IMR-90 (cell line): ENCODE measurements around the gene ATP10A. TPM values are rescaled to one million over a fixed set of nuclear protein-coding genes. Genes with fewer than 3 reads are reported as not detected.

Source experiments
- ATAC-seq: fragments of 200-7000 bp; cut with Tn5 transposase; 2 replicates; pipeline ENCODE4 v1.9.1; 2020; ENCODE audit warnings: low read depth, mild to moderate bottlenecking, moderate library complexity
- BruUV-seq: library from RNA; stranded (reverse); fragments of 400-500 nt; replicated peaks from 2 replicates; lab custom pipeline; 2021; lab: Mats Ljungman, UMichigan
- CTCF ChIA-PET: fragments of 300-600 bp; formaldehyde crosslinking; extraction: SDS; loops from one replicate; lab custom pipeline; 2021; ENCODE audit warnings: antibody characterized with exemption; lab: Yijun Ruan, JAX
- POLR2A ChIA-PET: fragments of 300-600 bp; sonication (Branson Sonifier 250); formaldehyde crosslinking; loops from one replicate; lab custom pipeline; 2022; ENCODE audit warnings: antibody characterized with exemption; ENCODE audit not compliant: unreplicated experiment; lab: Charles Lee
- DNase-seq: peaks from one replicate; pipeline ENCODE4 v3.0.0; 2013
- H2AFZ ChIP-seq: replicated peaks from 2 replicates; pipeline ENCODE3; 2013; ENCODE audit warnings: low read length, mild to moderate bottlenecking; ENCODE audit not compliant: poor library complexity
- H2AK5ac ChIP-seq: 2 replicates; pipeline ENCODE4 v1.6.1; 2013; ENCODE audit warnings: low read depth, low read length, inconsistent platforms
- H2AK9ac ChIP-seq: replicated peaks from 2 replicates; pipeline ENCODE3; 2013; ENCODE audit warnings: mild to moderate bottlenecking, low read depth, low read length, moderate library complexity; ENCODE audit not compliant: poor library complexity
- H2BK120ac ChIP-seq: 2 replicates; pipeline ENCODE4 v1.6.1; 2013; ENCODE audit warnings: low read depth, low read length, inconsistent platforms
- H2BK15ac ChIP-seq: 3 replicates; pipeline ENCODE4 v1.6.1; 2013; ENCODE audit warnings: low read depth, low read length, inconsistent platforms
- H2BK20ac ChIP-seq: 2 replicates; pipeline ENCODE4 v1.6.1; 2013; ENCODE audit warnings: low read depth, mild to moderate bottlenecking, inconsistent platforms, low read length, moderate library complexity
- H2BK5ac ChIP-seq: 2 replicates; pipeline ENCODE4 v1.6.1; 2013; ENCODE audit warnings: mild to moderate bottlenecking, low read depth, low read length, inconsistent platforms; ENCODE audit not compliant: poor library complexity, severe bottlenecking
- H3K14ac ChIP-seq: replicated peaks from 2 replicates; pipeline ENCODE4 v1.6.1; 2013; ENCODE audit warnings: low read depth, low read length, inconsistent platforms
- H3K18ac ChIP-seq: 2 replicates; pipeline ENCODE4 v1.6.1; 2013; ENCODE audit warnings: low read depth, low read length, control low read depth
- H3K23ac ChIP-seq: 2 replicates; pipeline ENCODE4 v1.6.1; 2013; ENCODE audit warnings: low read depth, low read length, inconsistent platforms
- H3K27ac ChIP-seq: 2 replicates; pipeline ENCODE4 v1.5.1; 2013; ENCODE audit warnings: mild to moderate bottlenecking, control low read depth, low read length; ENCODE audit not compliant: insufficient read depth
- H3K27me3 ChIP-seq: 2 replicates; pipeline ENCODE4 v1.6.1; 2013; ENCODE audit warnings: low read length; ENCODE audit not compliant: control insufficient read depth, insufficient read depth
- H3K36me3 ChIP-seq: 2 replicates; pipeline ENCODE4 v1.6.1; 2013; ENCODE audit warnings: low read length, mixed read lengths; ENCODE audit not compliant: control insufficient read depth, insufficient read depth
- H3K4ac ChIP-seq: 2 replicates; pipeline ENCODE4 v1.6.1; 2013; ENCODE audit warnings: low read depth, low read length, inconsistent platforms
- H3K4me1 ChIP-seq: 2 replicates; pipeline ENCODE4 v1.6.1; 2013; ENCODE audit warnings: low read length, mixed read lengths; ENCODE audit not compliant: control insufficient read depth, insufficient read depth
- H3K4me2 ChIP-seq: 2 replicates; pipeline ENCODE4 v1.6.1; 2013; ENCODE audit warnings: low read depth, mild to moderate bottlenecking, control low read depth, low read length, moderate library complexity
- H3K4me3 ChIP-seq: 2 replicates; pipeline ENCODE4 v1.5.1; 2013; ENCODE audit warnings: low read depth, mild to moderate bottlenecking, control low read depth, low read length, moderate library complexity; ENCODE audit not compliant: insufficient read depth
- H3K56ac ChIP-seq: 2 replicates; pipeline ENCODE4 v1.6.1; 2013; ENCODE audit warnings: low read length, inconsistent platforms; ENCODE audit not compliant: insufficient read depth; ENCODE audit errors: extremely low read depth
- H3K79me1 ChIP-seq, 2 experiments: 2 replicates each; pipeline ENCODE4 v1.6.1; 2013; ENCODE audit warnings: low read length in 2 of 2, inconsistent platforms in 1 of 2, low read depth in 1 of 2
- H3K9ac ChIP-seq: 2 replicates; pipeline ENCODE4 v1.6.1; 2013; ENCODE audit warnings: low read depth, low read length, control low read depth
- H3K9me1 ChIP-seq: 2 replicates; pipeline ENCODE4 v1.6.1; 2013; ENCODE audit warnings: low read length, inconsistent platforms; ENCODE audit not compliant: insufficient read depth
- H3K9me3 ChIP-seq: 2 replicates; pipeline ENCODE4 v1.6.1; 2013; ENCODE audit warnings: low read length; ENCODE audit not compliant: control insufficient read depth, insufficient read depth
- H4K20me1 ChIP-seq: 2 replicates; pipeline ENCODE4 v1.6.1; 2013; ENCODE audit warnings: low read length, inconsistent platforms; ENCODE audit not compliant: insufficient read depth
- H4K5ac ChIP-seq: 2 replicates; pipeline ENCODE4 v1.6.1; 2013; ENCODE audit warnings: mild to moderate bottlenecking, low read depth, low read length, control low read depth
- H4K8ac ChIP-seq, 2 experiments: 2 replicates each; pipeline ENCODE4 v1.6.1; 2013; ENCODE audit warnings: low read depth in 2 of 2, low read length in 2 of 2, control low read depth in 1 of 2, inconsistent platforms in 1 of 2
- H4K91ac ChIP-seq: 2 replicates; pipeline ENCODE4 v1.6.1; 2013; ENCODE audit warnings: low read depth, low read length, inconsistent platforms; ENCODE audit not compliant: insufficient read depth
- BHLHE40 ChIP-seq: fragments of 150-350 bp; IDR thresholded peaks from 2 replicates; pipeline ENCODE4 v1.6.1; 2016; ENCODE audit warnings: mild to moderate bottlenecking, low read depth, low read length
- CEBPB ChIP-seq: IDR thresholded peaks from 2 replicates; pipeline ENCODE4 v1.6.1; 2012; ENCODE audit warnings: low read depth, low read length, improper control_type of control experiment
- CHD1 ChIP-seq: IDR thresholded peaks from 2 replicates; pipeline ENCODE4 v1.6.1; 2012; ENCODE audit warnings: low read depth, low read length, improper control_type of control experiment
- FOS ChIP-seq: fragments of 150-350 bp; IDR thresholded peaks from 2 replicates; pipeline ENCODE4 v1.6.1; 2016; ENCODE audit warnings: low read depth, low read length
- RAD21 ChIP-seq: IDR thresholded peaks from 2 replicates; pipeline ENCODE4 v1.6.1; 2012; ENCODE audit warnings: low read length, improper control_type of control experiment
- WGBS, 2 experiments: methylation state at CpG; one replicate each; pipeline versions ENCODE4 v1.1.5 to v1.1.7; 2013; ENCODE audit warnings: missing lambda C conversion rate in 2 of 2; ENCODE audit not compliant: insufficient read length in 1 of 2; ENCODE audit errors: extremely low coverage in 2 of 2; 5-methylcytosine and 5-hydroxymethylcytosine counted together
- dilution Hi-C: fragments of 300-500 bp; cut with HindIII; formaldehyde crosslinking; loops from one replicate; pipeline ENCODE4 v1.14.3; 2018; ENCODE audit warnings: low sequenced_read_pairs; ENCODE audit not compliant: unreplicated experiment
- in situ Hi-C: fragments of 300-500 bp; cut with MboI; formaldehyde crosslinking; loops from 3 replicates; pipeline ENCODE4 v1.14.3; 2019; ENCODE audit warnings: low sequenced_read_pairs, inconsistent platforms, mixed read lengths
- intact Hi-C: fragments of 100-400 bp; cut with micrococcal nuclease; formaldehyde crosslinking; loops from 2 replicates; pipeline ENCODE4 v1.10.0; 2022
- polyA plus RNA-seq, 3 experiments: library from polyadenylated mRNA; depleted of rRNA; stranded (reverse); fragments of >200 nt; gene quantifications; 2 replicates each; pipeline ENCODE4 v1.2.3, GENCODE V29; 2012; ENCODE audit warnings: low replicate concordance in 1 of 3
- total RNA-seq: library from RNA; depleted of rRNA; stranded (reverse); fragments of >200 nt; gene quantifications from 2 replicates; pipeline ENCODE4 v1.2.3, GENCODE V29; 2012

Gene ATP10A
- total and polyA plus RNA-seq, 2 of the 4 experiments (the other 2 are of a cell fraction) = 13.8 to 16.0 TPM

- no TSS peak for BruUV-seq
- ChIA-PET CTCF (interaction anchor here (0.6 to 1.1 kb wide), 3 partner anchors 72 to 113 kb away, joined by 3 to 7 read pairs (median 3); no protein-coding TSS in a partner anchor), POLR2A (interaction anchor here (0.9 kb wide), 1 partner anchor 112 kb away, joined by 3 read pairs; no protein-coding TSS in a partner anchor)
- dilution Hi-C loops (no loop called here), in situ Hi-C loops (no loop called here), intact Hi-C loops (loop anchor here (5.0 kb wide), 3 partner anchors 71 to 169 kb away; no protein-coding TSS in a partner anchor)
- Histone ChIP-seq H4K5ac (no peak overlapping the region), H3K9ac (no peak overlapping the region; the same call in 1 of the 2 replicates), H3K79me1 (peaks cover 17 to 77% of the 10 kb centered on the region in 2 experiments; a peak in 3 of 4 replicates), H2BK120ac (peak overlapping the region; percentile 24; the same call in 1 of the 2 replicates), H3K4me1 (peaks cover 22% of the 10 kb centered on the region), H3K23ac (peak overlapping the region; percentile 81), H3K4me3 (peak overlapping the region; percentile 84; the same call in 1 of the 2 replicates), H2BK20ac (no peak overlapping the region), H3K9me3 (no peaks in the 10 kb centered on the region), H3K27ac (no peak overlapping the region), H2AFZ (peak overlapping the region; percentile 35), H2AK5ac (peak overlapping the region; percentile 64; the same call in 1 of the 2 replicates), H4K8ac (peak overlapping the region in 1 of 2 experiments; percentile 7; a peak in 1 of 4 replicates), H3K4me2 (peak overlapping the region; percentile 81), H2AK9ac (peak overlapping the region; percentile 91), H3K18ac (no peak overlapping the region), H3K56ac (no peak overlapping the region), H3K9me1 (peaks cover 28% of the 10 kb centered on the region), H3K4ac (peak overlapping the region; percentile 86), H3K14ac (peak overlapping the region; percentile 65), H2BK15ac (peak overlapping the region; percentile 15; the same call in 1 of the 3 replicates), H3K36me3 (peaks cover 1% of the 10 kb centered on the region; the same call in 1 of the 2 replicates), H4K20me1 (peaks cover 11% of the 10 kb centered on the region; the same call in 1 of the 2 replicates), H4K91ac (peak overlapping the region; percentile 49), H2BK5ac (peak overlapping the region; percentile 4), H3K27me3 (no peaks in the 10 kb centered on the region)
- no peak for TF ChIP-seq FOS
- no peak for TF ChIP-seq RAD21
- TF ChIP-seq CEBPB = no peak
- no peak for TF ChIP-seq CHD1
- no peak for TF ChIP-seq BHLHE40
- DNase-seq = no peak
- WGBS, 2 experiments = 88% methylated on average over 9 of the region's 20 CpGs; no CpG with 5 or more reads in 1 of the 2 experiments
- no peak for ATAC-seq
Measured at GRCh38 chr15:25860885-25861866, 2.0 kb downstream of the ATP10A start.
